Neural progenitor cell (in vitro differentiated cells): ENCODE data around the gene RPL7L1.

Experiments
- EZH2 ChIP-seq: fragments of 200-600 bp; sonication (generic); IDR thresholded peaks from 2 replicates; pipeline ENCODE4 v1.6.1; 2017; ENCODE audit warnings: antibody characterized with exemption, mild to moderate bottlenecking, moderate library complexity
- EZH2phosphoT487 ChIP-seq: fragments of 200-600 bp; sonication (generic); IDR thresholded peaks from 2 replicates; pipeline ENCODE4 v1.6.1; 2017; ENCODE audit warnings: antibody characterized with exemption
- TF ChIP-seq, protein P1 (sequence below): fragments of 200-600 bp; sonication (generic); IDR thresholded peaks from 2 replicates; pipeline ENCODE4 v1.5.1; 2017; ENCODE audit warnings: antibody characterized with exemption, mild to moderate bottlenecking

DNA sequence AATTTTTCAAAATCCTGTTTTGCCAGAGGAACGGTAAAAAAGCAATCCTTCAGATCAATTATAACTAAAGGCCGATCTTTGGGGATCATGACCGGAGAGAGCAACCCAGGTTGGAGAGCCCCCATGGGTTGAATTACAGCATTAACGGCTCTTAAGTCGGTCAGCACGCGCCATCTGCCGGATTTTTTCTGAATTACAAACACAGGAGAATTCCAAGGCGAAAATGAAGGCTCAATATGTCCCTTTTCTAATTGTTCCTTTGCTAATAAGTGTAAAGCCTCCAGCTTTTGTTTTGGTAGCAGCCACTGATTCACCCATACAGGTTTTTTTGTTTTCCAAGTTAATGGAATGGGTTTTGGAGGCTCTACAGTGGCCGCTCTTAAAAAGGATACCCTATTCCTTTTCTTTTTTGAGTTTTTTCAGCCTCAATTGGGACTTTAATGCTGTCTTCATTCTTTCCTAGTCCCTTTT is 19.5 kb downstream of the RPL7L1 start:
- TF ChIP-seq EZH2 (no peak), EZH2phosphoT487 (no peak)
- TF ChIP-seq, protein P1, sequence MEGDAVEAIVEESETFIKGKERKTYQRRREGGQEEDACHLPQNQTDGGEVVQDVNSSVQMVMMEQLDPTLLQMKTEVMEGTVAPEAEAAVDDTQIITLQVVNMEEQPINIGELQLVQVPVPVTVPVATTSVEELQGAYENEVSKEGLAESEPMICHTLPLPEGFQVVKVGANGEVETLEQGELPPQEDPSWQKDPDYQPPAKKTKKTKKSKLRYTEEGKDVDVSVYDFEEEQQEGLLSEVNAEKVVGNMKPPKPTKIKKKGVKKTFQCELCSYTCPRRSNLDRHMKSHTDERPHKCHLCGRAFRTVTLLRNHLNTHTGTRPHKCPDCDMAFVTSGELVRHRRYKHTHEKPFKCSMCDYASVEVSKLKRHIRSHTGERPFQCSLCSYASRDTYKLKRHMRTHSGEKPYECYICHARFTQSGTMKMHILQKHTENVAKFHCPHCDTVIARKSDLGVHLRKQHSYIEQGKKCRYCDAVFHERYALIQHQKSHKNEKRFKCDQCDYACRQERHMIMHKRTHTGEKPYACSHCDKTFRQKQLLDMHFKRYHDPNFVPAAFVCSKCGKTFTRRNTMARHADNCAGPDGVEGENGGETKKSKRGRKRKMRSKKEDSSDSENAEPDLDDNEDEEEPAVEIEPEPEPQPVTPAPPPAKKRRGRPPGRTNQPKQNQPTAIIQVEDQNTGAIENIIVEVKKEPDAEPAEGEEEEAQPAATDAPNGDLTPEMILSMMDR, result peak; percentile 65
